ENCODE data around the gene FAM221B.

The FAM221B gene

DNA sequence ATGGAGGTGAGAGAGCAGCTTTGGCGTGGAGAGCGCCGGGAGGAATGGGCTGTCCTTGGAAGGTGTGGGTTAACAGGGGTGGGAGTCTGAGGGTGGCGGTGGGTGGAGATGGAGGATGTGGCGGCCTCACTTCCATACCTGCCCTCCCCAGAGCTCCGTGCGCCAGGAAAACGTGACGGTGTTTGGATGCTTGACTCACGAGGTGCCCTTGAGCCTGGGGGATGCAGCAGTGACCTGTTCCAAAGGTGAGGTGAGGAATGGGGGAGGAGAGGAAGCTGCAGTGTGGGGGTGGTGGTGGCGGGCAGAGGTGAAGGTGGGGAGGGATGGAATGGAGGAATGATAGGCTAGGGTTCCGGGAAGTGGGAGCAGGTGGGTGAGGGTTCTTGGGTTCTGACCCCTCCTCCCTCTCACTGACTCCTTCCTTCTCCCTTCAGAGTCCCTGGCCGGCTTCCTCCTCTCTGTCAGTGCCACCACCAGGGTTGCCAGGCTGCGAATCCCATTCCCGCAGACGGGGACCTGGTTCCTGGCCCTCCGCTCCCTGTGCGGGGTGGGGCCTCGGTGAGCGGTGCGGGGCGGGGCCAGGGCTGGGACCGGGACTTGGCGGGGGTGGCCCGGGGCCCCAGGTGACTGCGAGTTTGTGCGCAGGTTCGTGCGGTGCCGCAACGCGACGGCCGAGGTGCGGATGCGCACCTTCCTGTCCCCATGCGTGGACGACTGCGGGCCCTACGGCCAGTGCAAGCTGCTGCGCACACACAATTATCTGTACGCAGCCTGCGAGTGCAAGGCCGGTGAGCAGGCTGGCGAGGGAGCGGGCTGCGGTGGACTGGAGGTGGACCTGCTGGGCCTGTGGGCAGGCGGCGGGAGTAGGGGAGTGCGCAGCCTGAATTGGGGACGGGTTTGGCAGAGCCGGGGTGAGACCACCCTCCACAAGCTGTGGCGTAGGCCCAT is 17.6 kb upstream of the FAM221B start:
- DNase-seq (ENCODE audit: low read depth): no peak

DNA sequence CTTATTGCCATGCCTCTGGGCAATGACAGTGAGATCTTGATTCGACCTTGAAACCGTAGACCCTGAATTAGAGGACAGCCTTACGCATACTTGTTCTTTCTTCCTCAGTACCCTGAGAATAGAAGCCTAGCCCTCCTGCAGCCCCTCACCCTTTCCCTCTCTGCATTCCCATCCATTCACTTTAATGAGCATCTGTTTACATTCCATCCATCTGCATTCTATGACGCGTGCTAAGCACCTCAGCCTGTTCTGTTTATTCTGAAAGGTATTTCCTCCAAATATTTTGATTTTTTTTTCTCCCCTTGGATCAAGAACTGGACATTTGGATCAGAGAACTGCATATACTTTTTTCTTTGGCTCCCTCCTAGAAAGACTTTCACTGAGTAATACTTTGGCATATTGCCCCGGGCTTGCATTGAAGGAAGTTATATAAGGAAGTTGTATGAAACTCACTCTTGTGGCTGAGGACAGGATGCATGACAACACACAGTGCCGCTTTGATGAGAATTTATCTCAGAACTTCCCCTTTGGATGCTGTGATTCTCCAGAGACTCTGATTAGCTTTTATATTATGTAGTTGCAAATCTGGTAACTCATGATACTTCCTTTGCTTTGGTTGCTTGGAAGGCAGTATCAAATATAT is 16.2 kb upstream of the FAM221B start:
- no peak for DNase-seq (ENCODE audit: low read depth)

- DNase-seq (ENCODE audit: low read depth): no peak
Measured at GRCh38 chr9:35842795-35843194, 14.3 kb upstream of the FAM221B start.

- DNase-seq (ENCODE audit: low read depth): no peak
Measured at GRCh38 chr9:35842020-35842745, 13.7 kb upstream of the FAM221B start.

- no peak for DNase-seq (ENCODE audit: low read depth)
Measured at GRCh38 chr9:35841645-35841900, 13.0 kb upstream of the FAM221B start.

DNA sequence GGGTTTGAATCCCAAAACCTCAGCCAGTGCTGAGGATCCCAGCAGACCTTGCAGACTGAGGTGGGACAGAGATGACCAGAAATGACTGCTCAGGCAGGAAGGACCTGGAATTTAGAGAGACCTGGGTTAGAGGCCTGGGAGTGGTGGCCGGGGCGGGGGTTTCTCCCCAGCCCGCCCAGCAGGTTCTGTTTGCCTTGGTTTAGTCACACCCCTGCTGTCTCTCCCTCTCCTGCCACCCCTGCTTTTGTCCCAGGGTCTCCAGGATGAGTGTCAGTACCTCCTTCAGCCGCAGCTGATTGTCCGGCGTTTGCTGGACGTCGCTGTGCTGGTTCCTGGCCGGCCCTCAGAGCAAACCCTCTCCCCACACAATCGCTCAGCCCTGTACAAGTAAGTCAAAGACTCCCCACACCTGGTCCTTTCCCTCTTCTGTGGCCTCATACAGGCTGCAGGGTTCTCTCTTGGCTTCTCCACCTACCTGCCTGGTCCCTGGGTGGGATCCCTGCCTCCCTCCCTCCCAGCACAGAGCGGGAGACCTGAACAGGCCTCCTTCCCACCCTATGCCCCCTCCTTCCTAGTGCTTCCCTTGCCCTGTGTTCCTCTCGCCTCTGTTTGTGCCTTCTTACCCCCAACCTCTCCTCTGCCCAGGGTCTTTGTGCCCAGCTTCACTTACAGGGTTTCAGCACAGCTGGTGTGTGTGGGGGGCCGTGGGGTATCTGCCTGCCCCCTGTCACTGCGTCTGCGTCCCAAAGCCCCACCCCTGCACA is 12.5 kb upstream of the FAM221B start:
- no peak for DNase-seq (ENCODE audit: low read depth)

- no peak for DNase-seq (ENCODE audit: low read depth)
Measured at GRCh38 chr9:35839926-35840325, 11.4 kb upstream of the FAM221B start.

DNA sequence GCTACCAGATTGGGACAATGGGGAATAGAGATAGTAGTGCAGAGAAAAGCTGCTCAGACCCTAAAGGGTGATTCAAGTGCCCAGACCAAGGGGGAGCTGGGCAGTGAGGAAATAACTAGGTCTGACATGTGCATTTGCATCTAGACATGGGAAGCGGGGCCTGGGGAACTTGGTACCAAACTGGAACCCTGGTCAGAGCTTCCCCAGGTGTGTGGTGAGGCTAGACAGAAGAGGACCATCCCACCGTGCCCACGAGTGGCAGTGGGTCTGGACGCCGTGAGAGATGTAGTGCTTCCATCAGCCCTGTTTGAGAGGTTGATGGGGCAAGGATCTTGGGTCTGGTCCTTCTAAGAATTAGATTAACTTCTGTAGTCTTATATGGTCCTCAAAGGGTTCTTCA is 8.1 kb upstream of the FAM221B start:
- DNase-seq (ENCODE audit: low read depth): no peak

DNA sequence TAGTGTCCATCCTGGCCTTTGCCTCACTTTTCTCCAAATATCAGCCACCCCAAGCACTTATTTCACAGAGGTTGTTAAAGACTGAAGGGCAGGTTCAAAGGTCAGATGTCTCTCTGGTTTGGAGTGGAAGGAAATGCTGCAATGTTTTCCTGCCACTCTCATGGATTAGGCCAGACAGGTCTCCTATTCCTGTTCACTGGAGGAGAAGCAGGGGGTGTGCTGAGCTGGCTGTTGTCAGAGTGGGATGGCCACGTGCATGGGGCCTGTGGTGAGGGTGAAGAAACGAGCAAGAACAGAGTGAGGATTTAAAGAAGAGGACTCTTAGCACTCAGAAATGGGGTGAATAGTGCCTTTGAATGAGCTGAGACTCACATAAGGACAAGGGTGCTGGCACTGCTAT is 7.2 kb upstream of the FAM221B start:
- DNase-seq (ENCODE audit: low read depth): no peak

GRCh38 chr9:35835216-35835632 is 6.7 kb upstream of the FAM221B start:
- no peak for DNase-seq (ENCODE audit: low read depth)

- no peak for DNase-seq (ENCODE audit: low read depth)
Measured at GRCh38 chr9:35834260-35835215, 6.0 kb upstream of the FAM221B start.

DNA sequence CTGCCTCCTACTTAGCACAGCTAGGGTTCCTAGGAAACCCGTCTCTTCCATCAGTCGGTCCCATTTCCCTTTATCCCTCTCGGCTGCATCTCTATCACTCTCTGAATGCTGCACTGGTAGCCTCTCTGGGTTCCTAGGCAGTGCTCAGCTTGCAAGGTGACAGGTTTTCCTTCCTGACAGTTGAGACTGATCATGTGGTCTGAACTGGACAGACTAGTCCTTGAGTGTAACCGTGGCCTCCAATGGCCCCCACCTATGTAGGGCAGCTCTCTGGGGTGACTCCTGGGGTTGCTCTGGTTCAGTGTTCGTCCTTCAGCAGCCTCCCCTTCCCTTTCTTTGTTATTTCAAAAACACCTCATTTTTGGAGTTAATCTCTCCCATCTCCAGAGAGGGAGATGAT is 4.3 kb upstream of the FAM221B start:
- no peak for DNase-seq (ENCODE audit: low read depth)

GRCh38 chr9:35831040-35831439 is 2.5 kb upstream of the FAM221B start:
- DNase-seq (ENCODE audit: low read depth): no peak

- DNase-seq (ENCODE audit: low read depth): no peak
Measured at GRCh38 chr9:35829764-35830096, 1.2 kb upstream of the FAM221B start.

GRCh38 chr9:35829084-35829763 is 692 bp upstream of the FAM221B start, which contains the start of gene TMEM8B:
Gene TMEM8B, plus strand, starts transcription at chr9:35829228. Its CDS starts 220 bp downstream, at chr9:35829448.
- DNase-seq (ENCODE audit: low read depth): peak; percentile 88

- no peak for DNase-seq (ENCODE audit: low read depth)
Measured at GRCh38 chr9:35827486-35827885, 1.0 kb downstream of the FAM221B start.

GRCh38 chr9:35826071-35826701 is 2.3 kb downstream of the FAM221B start:
- DNase-seq (ENCODE audit: low read depth): no peak

DNA sequence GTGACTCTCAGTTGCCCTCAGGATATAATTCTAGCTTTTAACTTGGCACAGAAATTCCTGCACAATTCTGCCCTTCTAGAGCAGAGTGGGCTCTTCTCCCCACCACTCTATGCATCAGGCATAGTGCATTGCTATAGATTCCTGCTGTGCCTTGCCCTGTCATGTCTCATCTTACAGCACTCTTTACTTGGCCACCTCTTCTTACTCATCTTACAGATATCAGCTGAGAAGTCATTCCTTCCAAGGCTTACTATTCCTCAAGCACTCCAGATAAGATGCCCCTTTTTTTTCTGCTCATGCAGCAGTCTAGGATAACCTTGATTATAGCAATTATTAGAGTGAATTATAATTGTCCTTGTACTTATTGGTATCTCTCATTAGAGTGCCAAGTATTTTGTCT is 5.6 kb downstream of the FAM221B start:
- DNase-seq (ENCODE audit: low read depth): no peak

DNA sequence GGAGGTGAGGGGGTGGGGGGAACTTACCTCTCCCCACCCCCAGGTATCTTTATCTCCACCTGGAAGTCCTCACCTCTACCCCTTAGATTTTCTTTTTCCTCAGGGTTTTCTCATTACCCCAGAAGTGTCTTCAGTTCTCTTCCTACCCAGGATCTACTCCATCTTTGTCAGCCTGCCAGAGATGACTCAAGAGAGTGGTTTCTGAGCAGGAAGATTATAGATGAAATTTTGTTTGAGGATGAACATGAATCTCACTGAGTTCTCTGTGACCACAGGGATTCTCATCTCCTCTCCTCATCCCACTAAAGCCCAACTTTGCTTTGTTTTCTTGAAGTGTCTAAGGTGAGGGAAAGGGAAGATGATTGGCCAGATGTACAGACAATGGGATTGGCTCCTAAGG is 8.5 kb downstream of the FAM221B start:
- DNase-seq (ENCODE audit: low read depth): no peak

GRCh38 chr9:35818341-35818740 is 10.2 kb downstream of the FAM221B start:
- DNase-seq (ENCODE audit: low read depth): no peak

Measured in stimulated activated CD8-positive, alpha-beta memory T cell treated with anti-CD3 and anti-CD28 coated beads, Interleukin-12 subunit alpha, Interleukin-12 subunit beta, amount 100 ng/mL, for 4 hours (primary cell).